Gastroesophageal sphincter (tissue), 4 donors: ENCODE results near the gene RNF11. TPM values are rescaled to one million over a fixed set of nuclear protein-coding genes. Genes with fewer than 3 reads are reported as not detected.

Experiments
- ATAC-seq: fragments of 150-250 bp; one replicate; pipeline ENCODE4 v1.9.1; 2016; ENCODE audit warnings: mild to moderate bottlenecking, moderate library complexity
- H3K27ac ChIP-seq, 4 donors: fragments of 200-600 bp; sonication (generic) in 3 of 4; 1 replicate in 3 of 4; 2 replicates in 1 of 4; pipeline ENCODE4 v1.5.1; 2016 to 2019
- H3K27me3 ChIP-seq: fragments of 200-600 bp; sonication (generic); one replicate; pipeline ENCODE4 v1.5.1; 2019
- H3K36me3 ChIP-seq, 2 donors: fragments of 200-600 bp; sonication (generic); one replicate each; pipeline ENCODE4 v1.5.1; 2019; ENCODE audit warnings: control low read depth in 1 of 2
- H3K4me1 ChIP-seq, 3 donors: fragments of 200-600 bp; sonication (generic); 1 replicate in 2 of 3; 2 replicates in 1 of 3; pipeline ENCODE4 v1.5.1; 2016 to 2019; ENCODE audit warnings: control low read depth in 2 of 3
- H3K4me3 ChIP-seq, 2 donors: fragments of 200-600 bp; sonication (generic); one replicate each; pipeline ENCODE4 v1.5.1; 2019; ENCODE audit warnings: mild to moderate bottlenecking in 1 of 2, moderate library complexity in 1 of 2
- H3K9me3 ChIP-seq, 3 donors: fragments of 200-600 bp; sonication (generic); one replicate each; pipeline ENCODE4 v1.5.1; 2017 to 2019; ENCODE audit warnings: control low read depth in 2 of 3
- EP300 ChIP-seq: sonication (generic); formaldehyde crosslinking; IDR thresholded peaks from one replicate; pipeline ENCODE4 v1.6.1; 2017; ENCODE audit warnings: antibody characterized with exemption, mild to moderate bottlenecking
- POLR2A ChIP-seq, 2 donors: fragments of 450-650 bp; IDR thresholded peaks; one replicate each; pipeline ENCODE4 v1.6.1; 2017; ENCODE audit warnings: antibody characterized with exemption in 2 of 2, mild to moderate bottlenecking in 2 of 2, moderate library complexity in 1 of 2
- POLR2AphosphoS5 ChIP-seq: sonication (generic); formaldehyde crosslinking; IDR thresholded peaks from one replicate; pipeline ENCODE4 v1.6.1; 2017; ENCODE audit warnings: antibody characterized with exemption
- WGBS, 2 donors: methylation state at CpG; one replicate each; pipeline ENCODE4 v1.1.5; 2018; ENCODE audit warnings: low coverage in 1 of 2; 5-methylcytosine and 5-hydroxymethylcytosine counted together
- total RNA-seq, 4 donors: library from RNA; depleted of rRNA; stranded (reverse); fragments of >200 nt; gene quantifications; one replicate each; pipeline ENCODE4 v1.1.0, GENCODE V29; 2016
- TF ChIP-seq, protein P1 (sequence below), 4 experiments: fragments of 200-600 bp in 2 of 4; fragments of 450-650 bp in 2 of 4; sonication (generic) in 1 of 4; IDR thresholded peaks; one replicate each; pipeline ENCODE4 v1.5.1; 2017 to 2019; ENCODE audit warnings: antibody characterized with exemption in 4 of 4, mild to moderate bottlenecking in 2 of 4, moderate library complexity in 2 of 4

Gene RNF11, protein sequence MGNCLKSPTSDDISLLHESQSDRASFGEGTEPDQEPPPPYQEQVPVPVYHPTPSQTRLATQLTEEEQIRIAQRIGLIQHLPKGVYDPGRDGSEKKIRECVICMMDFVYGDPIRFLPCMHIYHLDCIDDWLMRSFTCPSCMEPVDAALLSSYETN
- 100 to 1,000 TPM in 3 of 4 donors, 10 to 100 TPM in 1; 96.7 to 156 (median 118) TPM for total RNA-seq

DNA sequence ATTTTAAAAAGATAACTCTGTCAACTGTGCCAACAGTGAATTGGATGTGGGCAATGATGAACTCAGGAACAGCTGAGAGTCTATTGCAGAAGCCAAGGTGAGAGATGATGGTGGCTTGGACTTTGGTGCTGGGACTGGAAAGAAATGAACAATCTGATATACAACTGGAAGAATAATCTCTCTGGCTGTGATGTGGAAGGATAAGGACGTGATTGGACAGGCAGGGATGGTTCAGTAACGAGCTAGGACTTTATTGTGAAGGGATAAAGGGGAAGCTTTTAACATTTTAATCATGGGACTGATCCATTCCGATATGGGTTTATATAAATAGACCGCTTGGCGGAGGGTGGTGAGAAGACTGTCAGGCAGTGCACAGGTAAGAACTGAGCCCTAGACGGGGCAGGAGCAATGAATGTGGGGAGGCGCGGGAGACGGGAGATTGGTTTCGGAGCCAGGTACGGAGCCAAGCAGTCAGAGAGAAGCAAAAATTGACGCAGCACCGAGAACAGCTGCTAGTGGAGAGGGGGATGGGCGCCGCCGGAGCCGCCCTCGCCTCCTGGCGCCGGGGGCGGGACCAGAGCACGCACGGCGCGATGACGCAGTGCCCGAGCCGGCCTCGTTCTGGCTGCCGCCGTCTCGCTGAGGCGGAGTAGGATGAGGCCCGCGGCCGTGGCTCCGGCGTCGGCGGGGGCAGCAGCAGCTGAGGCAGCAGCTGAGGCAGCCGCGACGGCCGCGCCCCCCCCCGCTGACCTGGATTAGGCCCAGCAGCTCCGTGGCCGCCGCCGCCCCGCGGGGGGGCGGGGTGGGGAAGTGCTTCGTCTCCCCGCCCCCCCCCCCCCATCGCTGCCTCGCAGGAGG is at the start of gene RNF11:
Gene RNF11, plus strand, starts transcription at position 601 of the 858 bp plus-strand sequence. CDS start 484 bp downstream, outside the sequence.
- Histone ChIP-seq H3K36me3 (no peaks in the 10 kb centered on the region), H3K4me1 (peaks cover 2 to 49% (median 12%) of the 10 kb centered on the region in 3 donors), H3K27me3 (no peaks in the 10 kb centered on the region), H3K9me3 (no peaks in the 10 kb centered on the region), H3K4me3 (peak within 1 kb of the TSS; percentile 96), H3K27ac (peak within 1 kb of the TSS; percentile 80 to 97 (median 94))
- TF ChIP-seq POLR2A (IDR thresholded peaks at IDR 0.05) (peak; percentile 91 to 94), POLR2AphosphoS5 (peak; percentile 89), EP300 (no peak)
- TF ChIP-seq, protein P1, sequence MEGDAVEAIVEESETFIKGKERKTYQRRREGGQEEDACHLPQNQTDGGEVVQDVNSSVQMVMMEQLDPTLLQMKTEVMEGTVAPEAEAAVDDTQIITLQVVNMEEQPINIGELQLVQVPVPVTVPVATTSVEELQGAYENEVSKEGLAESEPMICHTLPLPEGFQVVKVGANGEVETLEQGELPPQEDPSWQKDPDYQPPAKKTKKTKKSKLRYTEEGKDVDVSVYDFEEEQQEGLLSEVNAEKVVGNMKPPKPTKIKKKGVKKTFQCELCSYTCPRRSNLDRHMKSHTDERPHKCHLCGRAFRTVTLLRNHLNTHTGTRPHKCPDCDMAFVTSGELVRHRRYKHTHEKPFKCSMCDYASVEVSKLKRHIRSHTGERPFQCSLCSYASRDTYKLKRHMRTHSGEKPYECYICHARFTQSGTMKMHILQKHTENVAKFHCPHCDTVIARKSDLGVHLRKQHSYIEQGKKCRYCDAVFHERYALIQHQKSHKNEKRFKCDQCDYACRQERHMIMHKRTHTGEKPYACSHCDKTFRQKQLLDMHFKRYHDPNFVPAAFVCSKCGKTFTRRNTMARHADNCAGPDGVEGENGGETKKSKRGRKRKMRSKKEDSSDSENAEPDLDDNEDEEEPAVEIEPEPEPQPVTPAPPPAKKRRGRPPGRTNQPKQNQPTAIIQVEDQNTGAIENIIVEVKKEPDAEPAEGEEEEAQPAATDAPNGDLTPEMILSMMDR (IDR thresholded peaks at IDR 0.05), result peak in 1 of 4 experiments; percentile 14
- peak; percentile 99 for ATAC-seq
- whole genome bisulfite sequencing, 2 donors, result 0% methylated on average over 5 to 13 of the region's 57 CpGs

DNA sequence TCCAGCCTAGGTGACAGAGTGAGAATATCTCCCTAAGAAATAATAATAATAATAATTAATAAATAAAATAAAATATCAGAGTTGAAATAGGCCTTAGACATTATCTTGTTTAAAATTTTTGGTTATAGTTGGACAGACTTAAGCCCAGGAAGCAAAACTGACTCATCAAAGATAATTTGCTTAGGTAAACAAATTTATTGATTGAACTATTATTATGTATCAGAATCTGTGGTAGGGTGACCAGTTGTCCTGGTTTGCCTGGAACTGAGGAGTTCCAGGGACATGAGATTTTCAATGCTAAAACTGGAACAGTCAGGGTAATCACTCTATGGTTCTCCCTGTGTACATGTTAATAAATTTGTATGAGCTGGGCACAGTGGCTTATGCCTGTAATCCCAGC is 47.8 kb upstream of the RNF11 start:
- TF ChIP-seq EP300, result no peak
- TF ChIP-seq, protein P1 (IDR thresholded peaks at IDR 0.05), result no peak
- TF ChIP-seq POLR2A (IDR thresholded peaks at IDR 0.05), result no peak

DNA sequence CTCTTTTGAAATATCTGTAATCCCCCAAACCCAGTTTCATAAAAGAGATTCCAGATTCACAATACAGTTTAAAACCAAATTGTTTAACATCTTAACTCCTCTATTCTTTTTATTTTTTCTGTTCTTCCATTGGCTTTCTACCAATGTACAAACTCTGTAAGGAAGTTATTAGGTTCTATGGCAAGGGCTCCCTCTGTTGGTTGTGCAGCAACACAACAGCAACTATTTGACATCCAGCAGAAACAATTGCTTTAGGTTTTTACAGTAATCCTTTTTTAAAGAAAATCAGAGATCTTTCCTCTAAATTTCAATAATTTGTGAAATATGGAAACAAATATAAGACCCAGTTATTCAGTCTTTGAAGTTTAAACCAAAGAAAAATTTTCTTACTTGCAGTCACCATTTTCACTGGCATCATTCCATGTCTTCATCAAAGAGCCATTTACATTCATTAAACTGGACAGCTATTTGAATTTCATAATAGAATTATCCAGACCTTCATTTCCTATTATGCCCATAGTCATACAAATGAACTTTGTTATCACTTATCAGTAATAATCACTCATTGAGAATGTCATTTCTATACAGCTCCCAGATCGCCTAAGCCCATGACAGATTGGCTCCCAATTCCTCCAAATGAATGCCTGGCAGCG is 46.5 kb upstream of the RNF11 start:
- 38% methylated on average over 2 of the region's 2 CpGs; no CpG with 5 or more reads in 1 of the 2 donors for WGBS, 2 donors
- TF ChIP-seq, protein P1 (IDR thresholded peaks at IDR 0.05), result peak; percentile 84 to 90 (median 86)
- TF ChIP-seq POLR2AphosphoS5, result no peak
- H3K36me3 ChIP-seq, result no peaks in the 10 kb centered on the region
- no peak for ATAC-seq
- H3K27me3 ChIP-seq, result no peaks in the 10 kb centered on the region
- no peaks in the 10 kb centered on the region for H3K4me1 ChIP-seq
- no peak overlapping the region for H3K27ac ChIP-seq
- H3K9me3 ChIP-seq, result no peaks in the 10 kb centered on the region
- no peak overlapping the region for H3K4me3 ChIP-seq

More for the DNA sequence above, 47.8 kb upstream of the RNF11 start:
- Histone ChIP-seq H3K27ac (no peak overlapping the region), H3K36me3 (no peaks in the 10 kb centered on the region), H3K9me3 (no peaks in the 10 kb centered on the region), H3K4me1 (no peaks in the 10 kb centered on the region), H3K27me3 (no peaks in the 10 kb centered on the region), H3K4me3 (no peak overlapping the region)
- ATAC-seq, result no peak

DNA sequence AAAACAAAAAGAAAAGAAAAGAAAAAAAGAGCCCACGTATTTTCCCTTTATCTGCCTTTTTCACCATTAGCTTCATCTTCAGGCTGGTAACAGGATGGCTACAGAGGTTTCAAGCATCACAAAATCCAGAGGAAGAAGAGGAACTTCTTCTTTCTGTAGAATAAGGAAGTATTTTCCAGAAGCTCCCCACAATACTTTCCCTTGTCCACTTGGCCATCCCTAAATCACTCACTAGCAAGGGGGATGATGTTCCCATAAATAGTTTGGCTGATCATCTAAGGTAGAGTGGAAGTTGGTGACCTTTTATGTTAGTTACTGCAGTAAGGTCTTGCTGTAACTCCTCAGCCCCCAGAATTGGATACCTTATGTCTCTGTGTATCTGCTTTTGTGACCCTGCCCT is 45.1 kb upstream of the RNF11 start:
- Histone ChIP-seq H3K9me3 (no peaks in the 10 kb centered on the region), H3K4me3 (no peak overlapping the region), H3K27me3 (no peaks in the 10 kb centered on the region), H3K36me3 (no peaks in the 10 kb centered on the region), H3K4me1 (no peaks in the 10 kb centered on the region), H3K27ac (no peak overlapping the region)
- TF ChIP-seq EP300, result no peak
- no peak for TF ChIP-seq POLR2AphosphoS5
- no peak for TF ChIP-seq POLR2A (IDR thresholded peaks at IDR 0.05)
- TF ChIP-seq, protein P1 (IDR thresholded peaks at IDR 0.05), result no peak
- no peak for ATAC-seq
- 53 to 55% methylated on average over 1 of the region's 1 CpG for WGBS, 2 donors
